Trophoblast cell (in vitro differentiated cells and primary cell): ENCODE measurements around the gene CDC6.

Source experiments
- DNase-seq, 2 donors: peaks; one replicate each; pipeline ENCODE4 v3.0.0-alpha.2; 2016
- H2AFZ ChIP-seq: 2 replicates; pipeline ENCODE4 v1.6.1; 2013; ENCODE audit warnings: low read length, moderate library complexity, mild to moderate bottlenecking; ENCODE audit not compliant: insufficient read depth, poor library complexity
- H2AK5ac ChIP-seq: 2 replicates; pipeline ENCODE4 v1.6.1; 2013; ENCODE audit warnings: mild to moderate bottlenecking, low read length
- H2BK120ac ChIP-seq: 2 replicates; pipeline ENCODE4 v1.6.1; 2013; ENCODE audit warnings: low read length, mild to moderate bottlenecking, moderate library complexity; ENCODE audit not compliant: insufficient read depth, poor library complexity
- H2BK12ac ChIP-seq: 2 replicates; pipeline ENCODE4 v1.6.1; 2013; ENCODE audit warnings: mild to moderate bottlenecking, low read length, moderate library complexity
- H2BK5ac ChIP-seq: 2 replicates; pipeline ENCODE4 v1.6.1; 2013; ENCODE audit warnings: low read length, low read depth, moderate library complexity, mild to moderate bottlenecking; ENCODE audit not compliant: poor library complexity
- H3K14ac ChIP-seq: 2 replicates; pipeline ENCODE4 v1.6.1; 2013; ENCODE audit warnings: mild to moderate bottlenecking, low read length
- H3K18ac ChIP-seq: 2 replicates; pipeline ENCODE4 v1.6.1; 2013; ENCODE audit warnings: mild to moderate bottlenecking, low read length
- H3K23ac ChIP-seq: 2 replicates; pipeline ENCODE4 v1.6.1; 2013; ENCODE audit warnings: low read length
- H3K27ac ChIP-seq: 2 replicates; pipeline ENCODE4 v1.5.1; 2013; ENCODE audit warnings: low read depth, mild to moderate bottlenecking, inconsistent platforms, low read length, moderate library complexity
- H3K27me3 ChIP-seq: 2 replicates; pipeline ENCODE4 v1.6.1; 2013; ENCODE audit warnings: inconsistent platforms, mild to moderate bottlenecking, low read length, moderate library complexity; ENCODE audit not compliant: insufficient read depth
- H3K36me3 ChIP-seq, 2 experiments: 1 replicate in 1 of 2; 2 replicates in 1 of 2; pipeline ENCODE4 v1.6.1; 2013; ENCODE audit warnings: low read length in 2 of 2, mild to moderate bottlenecking in 2 of 2, moderate library complexity in 1 of 2; ENCODE audit not compliant: insufficient read depth in 2 of 2, control insufficient read depth in 1 of 2
- H3K4ac ChIP-seq: 2 replicates; pipeline ENCODE4 v1.6.1; 2013; ENCODE audit warnings: low read depth, mild to moderate bottlenecking, low read length, moderate library complexity
- H3K4me1 ChIP-seq, 2 experiments: 1 replicate in 1 of 2; 2 replicates in 1 of 2; pipeline ENCODE4 v1.6.1; 2013; ENCODE audit warnings: low read length in 2 of 2, mild to moderate bottlenecking in 2 of 2, moderate library complexity in 1 of 2; ENCODE audit not compliant: insufficient read depth in 2 of 2, control insufficient read depth in 1 of 2
- H3K4me2 ChIP-seq: 2 replicates; pipeline ENCODE4 v1.6.1; 2013; ENCODE audit warnings: inconsistent platforms, mild to moderate bottlenecking, low read length, moderate library complexity
- H3K4me3 ChIP-seq: 2 replicates; pipeline ENCODE4 v1.5.1; 2013; ENCODE audit warnings: mild to moderate bottlenecking, low read depth, low read length, inconsistent platforms
- H3K79me1 ChIP-seq: one replicate; pipeline ENCODE4 v1.6.1; 2013; ENCODE audit warnings: low read length
- H3K79me2 ChIP-seq: 2 replicates; pipeline ENCODE4 v1.6.1; 2013; ENCODE audit warnings: low read length, mild to moderate bottlenecking; ENCODE audit not compliant: control insufficient read depth, insufficient read depth, poor library complexity
- H3K9ac ChIP-seq: 2 replicates; pipeline ENCODE4 v1.6.1; 2013; ENCODE audit warnings: mild to moderate bottlenecking, low read length
- H3K9me3 ChIP-seq: 2 replicates; pipeline ENCODE4 v1.6.1; 2013; ENCODE audit warnings: low read depth, mild to moderate bottlenecking, control low read depth, inconsistent platforms, low read length; ENCODE audit not compliant: insufficient read depth
- H4K12ac ChIP-seq: 2 replicates; pipeline ENCODE4 v1.6.1; 2013; ENCODE audit warnings: low read depth, mild to moderate bottlenecking, low read length, moderate library complexity
- H4K8ac ChIP-seq: 2 replicates; pipeline ENCODE4 v1.6.1; 2013; ENCODE audit warnings: low read depth, mild to moderate bottlenecking, low read length, moderate library complexity
- H4K91ac ChIP-seq: one replicate; pipeline ENCODE4 v1.6.1; 2013; ENCODE audit warnings: low read depth, mild to moderate bottlenecking, low read length, moderate library complexity
- WGBS: extraction: QIAGEN DNeasy Blood & Tissue Kit; methylation state at CpG from one replicate; pipeline ENCODE4 v1.1.7; 2013; ENCODE audit warnings: missing lambda C conversion rate; ENCODE audit not compliant: insufficient read length, insufficient coverage; ENCODE audit errors: extremely low coverage; 5-methylcytosine and 5-hydroxymethylcytosine counted together

Gene CDC6

DNA sequence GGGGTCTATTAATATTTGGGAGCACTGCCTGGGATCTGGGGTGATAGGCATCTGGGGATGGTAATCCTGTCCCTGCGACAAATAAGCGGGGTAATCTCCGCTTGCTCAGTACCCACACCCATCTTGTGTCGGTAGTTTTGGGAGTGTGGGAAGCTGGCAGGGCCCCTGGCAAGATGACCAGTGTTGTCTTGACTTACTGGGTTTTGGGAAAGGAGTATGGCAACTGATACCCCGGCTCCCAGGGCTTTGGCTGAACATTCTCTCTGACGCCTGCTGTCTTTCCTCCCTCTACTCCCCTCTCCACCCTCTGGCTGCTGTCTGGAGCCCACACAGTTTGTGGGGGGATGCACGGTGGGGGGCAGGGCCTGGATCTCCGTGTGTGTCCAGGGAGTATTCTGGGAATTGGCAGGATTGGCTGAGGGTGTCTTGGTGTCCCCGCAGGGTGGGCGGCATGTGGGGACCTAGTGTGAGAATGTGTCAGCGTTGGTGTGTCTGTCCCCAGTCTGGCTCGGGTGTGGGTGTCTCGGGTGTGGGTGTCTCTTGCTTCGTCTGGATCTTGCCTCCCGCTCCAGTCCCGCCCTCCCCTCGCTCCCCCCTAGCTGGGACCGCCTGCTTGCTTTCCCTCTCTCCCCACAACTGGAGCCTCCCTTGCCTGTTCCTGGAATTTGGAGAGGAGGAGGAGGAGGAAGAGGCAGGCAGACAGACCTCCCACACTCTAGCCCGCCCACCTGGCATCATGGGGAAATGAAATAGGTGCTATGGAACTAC lies 33.3 kb downstream of the CDC6 start:
- no peak overlapping the region for H3K4ac ChIP-seq
- H3K23ac ChIP-seq = no peak overlapping the region
- H3K18ac ChIP-seq = no peak overlapping the region
- peaks cover 27 to 36% of the 10 kb centered on the region in 2 experiments for H3K4me1 ChIP-seq
- H3K9ac ChIP-seq = no peak overlapping the region
- no peak overlapping the region for H2BK120ac ChIP-seq
- no peak overlapping the region for H4K91ac ChIP-seq
- no peak overlapping the region for H3K4me3 ChIP-seq
- H3K27me3 ChIP-seq = no peaks in the 10 kb centered on the region
- peaks cover 8% of the 10 kb centered on the region for H3K79me2 ChIP-seq
- H2AK5ac ChIP-seq = no peak overlapping the region
- WGBS = no CpG with 5 or more reads among the region's 19 CpGs
- H3K27ac ChIP-seq = no peak overlapping the region
- no peak overlapping the region for H4K12ac ChIP-seq
- peaks cover 14% of the 10 kb centered on the region for H3K79me1 ChIP-seq
- no peak overlapping the region for H2BK5ac ChIP-seq
- no peaks in the 10 kb centered on the region for H3K36me3 ChIP-seq
- H3K14ac ChIP-seq = no peak overlapping the region
- DNase-seq = no peak
- no peak overlapping the region for H4K8ac ChIP-seq
- no peaks in the 10 kb centered on the region for H3K9me3 ChIP-seq
- H2BK12ac ChIP-seq = no peak overlapping the region
- no peak overlapping the region for H3K4me2 ChIP-seq
- no peak overlapping the region for H2AFZ ChIP-seq

DNA sequence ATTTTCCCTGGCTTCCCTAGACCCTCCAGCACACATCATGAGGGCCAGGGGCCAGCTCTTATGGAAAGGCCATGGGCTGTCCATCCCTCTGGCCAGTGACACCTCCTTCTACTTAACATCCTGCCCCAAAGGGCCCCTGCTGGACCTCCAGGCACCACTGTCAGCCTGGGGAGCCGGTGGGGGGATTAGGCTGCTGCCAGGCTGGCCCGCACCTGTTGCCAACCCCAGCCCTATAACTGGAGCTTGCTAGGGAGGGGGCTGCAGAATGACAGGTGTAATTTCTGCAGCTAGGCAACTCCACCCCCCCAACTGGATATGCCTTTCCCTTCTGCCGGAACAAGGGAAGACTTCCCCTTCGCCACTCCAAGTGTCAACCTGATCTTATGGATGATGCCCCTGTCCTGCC lies 33.8 kb downstream of the CDC6 start:
- peaks cover 21 to 30% of the 10 kb centered on the region in 2 experiments for H3K4me1 ChIP-seq
- no peak overlapping the region for H4K12ac ChIP-seq
- H2AK5ac ChIP-seq = no peak overlapping the region
- no peak overlapping the region for H2BK120ac ChIP-seq
- no peak overlapping the region for H3K18ac ChIP-seq
- H3K36me3 ChIP-seq = no peaks in the 10 kb centered on the region
- H2BK12ac ChIP-seq = no peak overlapping the region
- no peak overlapping the region for H4K8ac ChIP-seq
- H3K23ac ChIP-seq = no peak overlapping the region
- no peak overlapping the region for H3K4me2 ChIP-seq
- H4K91ac ChIP-seq = no peak overlapping the region
- DNase-seq = no peak
- H2BK5ac ChIP-seq = no peak overlapping the region
- H3K14ac ChIP-seq = no peak overlapping the region
- peaks cover 8% of the 10 kb centered on the region for H3K79me2 ChIP-seq
- no peak overlapping the region for H2AFZ ChIP-seq
- no CpG with 5 or more reads among the region's 4 CpGs for WGBS
- H3K9me3 ChIP-seq = no peaks in the 10 kb centered on the region
- no peaks in the 10 kb centered on the region for H3K27me3 ChIP-seq
- H3K9ac ChIP-seq = no peak overlapping the region
- H3K79me1 ChIP-seq = peaks cover 12% of the 10 kb centered on the region
- H3K4me3 ChIP-seq = no peak overlapping the region
- no peak overlapping the region for H3K27ac ChIP-seq
- H3K4ac ChIP-seq = no peak overlapping the region

DNA sequence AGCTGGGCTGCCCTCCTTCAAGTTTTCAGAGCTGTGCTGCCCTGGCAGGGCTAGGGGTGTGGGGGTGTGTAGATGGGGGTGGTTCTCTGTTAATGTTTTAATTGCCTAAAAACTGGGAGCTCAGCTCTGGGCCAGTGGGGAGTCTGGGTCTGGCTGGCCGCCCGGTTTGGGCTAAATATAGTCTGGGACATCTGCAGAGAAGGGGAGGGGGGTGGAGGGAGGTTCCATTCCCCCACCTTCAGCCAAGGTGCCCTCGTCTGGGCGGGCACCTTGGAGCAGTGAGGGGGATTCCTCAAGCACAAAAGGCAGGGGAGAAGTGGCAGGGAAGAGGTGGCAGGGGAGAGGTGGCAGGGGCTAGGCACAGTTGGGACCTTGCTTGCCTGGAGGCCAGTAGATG lies 34.3 kb downstream of the CDC6 start:
- no peak overlapping the region for H4K8ac ChIP-seq
- H4K12ac ChIP-seq = no peak overlapping the region
- no peak overlapping the region for H3K27ac ChIP-seq
- peaks cover 9% of the 10 kb centered on the region for H3K79me1 ChIP-seq
- peak overlapping the region; percentile 34 for H3K18ac ChIP-seq
- H3K79me2 ChIP-seq = peaks cover 6% of the 10 kb centered on the region
- no peak overlapping the region for H2BK12ac ChIP-seq
- no peak overlapping the region for H3K23ac ChIP-seq
- H4K91ac ChIP-seq = no peak overlapping the region
- H3K14ac ChIP-seq = no peak overlapping the region
- no peak overlapping the region for H3K9ac ChIP-seq
- peaks cover 19 to 28% of the 10 kb centered on the region in 2 experiments for H3K4me1 ChIP-seq
- no peak overlapping the region for H3K4me3 ChIP-seq
- no peak overlapping the region for H3K4me2 ChIP-seq
- H2AFZ ChIP-seq = peak overlapping the region; percentile 9
- no CpG with 5 or more reads among the region's 4 CpGs for WGBS
- no peaks in the 10 kb centered on the region for H3K9me3 ChIP-seq
- H3K36me3 ChIP-seq = no peaks in the 10 kb centered on the region
- H2BK5ac ChIP-seq = no peak overlapping the region
- H2BK120ac ChIP-seq = no peak overlapping the region
- H3K27me3 ChIP-seq = no peaks in the 10 kb centered on the region
- no peak overlapping the region for H2AK5ac ChIP-seq
- DNase-seq = no peak
- H3K4ac ChIP-seq = no peak overlapping the region

DNA sequence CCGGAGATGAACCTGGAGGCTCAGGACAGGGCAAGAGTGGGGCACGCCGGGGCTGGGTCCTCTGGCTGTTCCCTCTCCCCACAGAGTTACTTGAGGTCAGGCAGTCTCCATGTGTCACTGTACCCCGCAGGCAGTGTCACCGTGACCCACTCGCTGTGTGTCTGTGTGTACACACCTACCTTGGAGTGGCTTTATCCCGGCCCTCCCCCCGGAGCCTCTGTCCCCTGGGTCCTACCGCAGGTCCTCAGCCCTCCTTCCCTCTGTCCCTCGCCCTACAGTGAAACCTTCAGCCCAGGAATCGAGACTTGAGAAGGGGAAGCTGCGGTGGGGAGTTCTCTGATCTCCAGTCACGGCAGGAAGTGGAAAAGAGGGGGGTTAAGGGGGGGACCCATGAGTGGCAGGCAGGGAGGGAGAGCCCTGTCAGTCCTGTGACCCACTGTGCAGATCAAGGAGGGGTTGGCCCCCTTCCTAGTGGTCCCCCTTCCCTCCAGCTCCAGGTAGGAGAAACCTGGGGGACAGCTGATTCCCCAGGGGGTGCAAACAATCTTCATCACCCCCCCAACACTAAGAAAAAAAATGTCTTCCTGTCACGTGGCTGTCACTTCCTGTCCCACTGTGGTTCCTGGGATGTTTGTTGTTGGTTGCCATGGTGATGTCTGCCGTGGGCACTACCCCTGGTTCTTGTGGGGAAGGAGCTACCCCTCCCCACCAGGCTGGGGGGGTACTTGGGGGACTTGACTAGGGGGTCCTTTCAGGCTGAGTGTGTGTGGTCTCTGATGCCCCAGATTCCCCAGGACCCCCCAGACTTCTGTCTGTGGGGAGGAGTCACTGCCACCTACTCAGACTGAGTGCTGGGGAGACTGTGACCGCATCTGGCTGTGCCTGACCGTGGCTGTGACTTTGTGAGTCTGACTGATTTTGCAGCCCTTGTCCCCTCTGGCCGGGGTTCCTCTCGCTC lies 35.0 kb downstream of the CDC6 start:
- Histone ChIP-seq H3K79me2 (peaks cover 4% of the 10 kb centered on the region), H2BK5ac (peak overlapping the region; percentile 18), H3K4me2 (no peak overlapping the region), H3K4me1 (peaks cover 14 to 22% of the 10 kb centered on the region in 2 experiments), H4K12ac (no peak overlapping the region), H3K27me3 (no peaks in the 10 kb centered on the region), H2BK12ac (no peak overlapping the region), H3K14ac (no peak overlapping the region), H3K4ac (no peak overlapping the region), H4K8ac (peak overlapping the region; percentile 41), H3K9ac (no peak overlapping the region), H4K91ac (peak overlapping the region; percentile 32), H3K36me3 (no peaks in the 10 kb centered on the region), H2AFZ (peak overlapping the region; percentile 9), H3K23ac (no peak overlapping the region), H3K4me3 (no peak overlapping the region), H2BK120ac (no peak overlapping the region), H3K27ac (no peak overlapping the region), H3K79me1 (peaks cover 6% of the 10 kb centered on the region), H3K18ac (peak overlapping the region; percentile 34), H2AK5ac (no peak overlapping the region), H3K9me3 (no peaks in the 10 kb centered on the region)
- WGBS = no CpG with 5 or more reads among the region's 19 CpGs
- peak in 1 of 2 donors; percentile 38 for DNase-seq
